Measurements from ENCODE around the gene FAM47E. TPM values are rescaled to one million over a fixed set of nuclear protein-coding genes. Genes with fewer than 3 reads are reported as not detected.

The FAM47E gene
- total and polyA plus RNA-seq, 2 of the 8 experiments (the other 6 are each of a cell fraction or from before 2014, with no cell fraction given), result 1.3 to 1.4 TPM

GRCh38 chr4:76302826-76303438 is 51.4 kb downstream of the FAM47E start (continued):
- TF ChIP-seq HDAC6 (IDR thresholded peaks at IDR 0.05; ENCODE audit: low read depth, low read length) (no peak), HDAC2 (IDR thresholded peaks at IDR 0.05; ENCODE audit: borderline replicate concordance in 1 of 2, low read depth in 2 of 2, low read length in 2 of 2) (no peak)

Data from H1 (cell line).